Neural cell (in vitro differentiated cells): ENCODE data around the gene SPTSSA. TPM values are rescaled to one million over a fixed set of nuclear protein-coding genes. Genes with fewer than 3 reads are reported as not detected.

ENCODE experiments used
- H2AFZ ChIP-seq: fragments of 200-600, 300-800 bp; sonication (generic), shearing (Covaris generic); 2 replicates; pipeline ENCODE4 v1.6.0; 2014; ENCODE audit warnings: low read depth, mild to moderate bottlenecking, antibody characterized with exemption, low read length, moderate library complexity
- H3F3A ChIP-seq: fragments of 200-600 bp; shearing (Covaris generic); 2 replicates; pipeline ENCODE4 v1.6.1; 2016; ENCODE audit warnings: mild to moderate bottlenecking, moderate library complexity, mixed read lengths, antibody characterized with exemption, low read length; ENCODE audit not compliant: insufficient read depth, poor library complexity, severe bottlenecking
- H3K27ac ChIP-seq: fragments of 200-600, 300-800 bp; sonication (generic), shearing (Covaris generic); 2 replicates; pipeline ENCODE4 v1.5.1; 2014; ENCODE audit warnings: mild to moderate bottlenecking, low read length, moderate library complexity
- H3K27me3 ChIP-seq: fragments of 300-800, 200-600 bp; sonication (generic), shearing (Covaris generic); 2 replicates; pipeline ENCODE4 v1.6.0; 2014; ENCODE audit warnings: mild to moderate bottlenecking, low read depth, low read length, moderate library complexity; ENCODE audit not compliant: insufficient read depth
- H3K36me3 ChIP-seq: fragments of 300-800, 200-600 bp; sonication (generic), shearing (Covaris generic); 2 replicates; pipeline ENCODE4 v1.5.1; 2014; ENCODE audit warnings: mild to moderate bottlenecking, antibody characterized with exemption, low read length, moderate library complexity; ENCODE audit not compliant: insufficient read depth
- H3K4me2 ChIP-seq: fragments of 300-800, 200-600 bp; sonication (generic), shearing (Covaris generic); 2 replicates; pipeline ENCODE4 v1.6.0; 2014; ENCODE audit warnings: mild to moderate bottlenecking, low read length
- H3K4me3 ChIP-seq: fragments of 300-800, 200-600 bp; sonication (generic), shearing (Covaris generic); 2 replicates; pipeline ENCODE4 v1.5.1; 2014; ENCODE audit warnings: mild to moderate bottlenecking, low read length, moderate library complexity
- H3K79me2 ChIP-seq: fragments of 200-600 bp; shearing (Covaris generic); replicated peaks from 2 replicates; pipeline ENCODE4 v1.6.0; 2014; ENCODE audit warnings: mild to moderate bottlenecking, low read length, moderate library complexity; ENCODE audit not compliant: insufficient read depth
- H3K9ac ChIP-seq: fragments of 300-800, 200-600 bp; sonication (generic), shearing (Covaris generic); 2 replicates; pipeline ENCODE4 v1.6.1; 2016; ENCODE audit warnings: mild to moderate bottlenecking, low read length, mixed read lengths
- H3K9me2 ChIP-seq: fragments of 200-600 bp; shearing (Covaris generic); 2 replicates; pipeline ENCODE4 v1.6.1; 2016; ENCODE audit warnings: mild to moderate bottlenecking, low read length, mixed read lengths; ENCODE audit not compliant: insufficient read depth
- H3K9me3 ChIP-seq: fragments of 200-600, 300-800 bp; sonication (generic), shearing (Covaris generic); 2 replicates; pipeline ENCODE4 v1.6.1; 2016; ENCODE audit warnings: mild to moderate bottlenecking, mixed run types, low read length, moderate library complexity, mixed read lengths
- H4K20me1 ChIP-seq: fragments of 200-600 bp; shearing (Covaris generic); 2 replicates; pipeline ENCODE4 v1.6.1; 2016; ENCODE audit warnings: mild to moderate bottlenecking, mixed run types; ENCODE audit not compliant: insufficient read depth
- CTCF ChIP-seq: fragments of 450-650 bp; IDR thresholded peaks from 2 replicates; pipeline ENCODE4 v1.5.1; 2014; ENCODE audit warnings: antibody characterized with exemption, mild to moderate bottlenecking, moderate library complexity; ENCODE audit not compliant: poor library complexity, severe bottlenecking
- EP300 ChIP-seq: fragments of 450-650 bp; conservative IDR thresholded peaks from 2 replicates; pipeline ENCODE4 v1.6.1; 2014; ENCODE audit warnings: antibody characterized with exemption, mild to moderate bottlenecking, moderate library complexity; ENCODE audit not compliant: poor library complexity, severe bottlenecking
- EZH2 ChIP-seq: fragments of 200-600, 300-800 bp; shearing (Covaris generic), sonication (generic); IDR thresholded peaks from 2 replicates; pipeline ENCODE4 v1.6.1; 2014; ENCODE audit warnings: antibody characterized with exemption, low read length, borderline replicate concordance, mild to moderate bottlenecking; ENCODE audit not compliant: insufficient read depth, poor library complexity, severe bottlenecking
- MXI1 ChIP-seq: fragments of 450-650 bp; conservative IDR thresholded peaks from 2 replicates; pipeline ENCODE4 v1.6.1; 2014; ENCODE audit warnings: antibody characterized with exemption, mild to moderate bottlenecking; ENCODE audit not compliant: poor library complexity, severe bottlenecking
- POLR2AphosphoS5 ChIP-seq: IDR thresholded peaks from 2 replicates; pipeline ENCODE4 v1.6.1; 2012
- RAD21 ChIP-seq: fragments of 450-650 bp; conservative IDR thresholded peaks from 2 replicates; pipeline ENCODE4 v1.6.1; 2014; ENCODE audit warnings: antibody characterized with exemption, mild to moderate bottlenecking, moderate library complexity
- SMC3 ChIP-seq: fragments of 450-650 bp; conservative IDR thresholded peaks from 2 replicates; pipeline ENCODE4 v1.6.1; 2014; ENCODE audit warnings: antibody characterized with exemption, mild to moderate bottlenecking, moderate library complexity; ENCODE audit not compliant: poor library complexity
- TAF1 ChIP-seq: IDR thresholded peaks from 2 replicates; pipeline ENCODE4 v1.6.1; 2012; ENCODE audit warnings: low read depth
- polyA plus RNA-seq: library from polyadenylated mRNA; depleted of rRNA; stranded (reverse); fragments of >200 nt; gene quantifications from 2 replicates; pipeline ENCODE4 v1.2.3, GENCODE V29; 2014
- TF ChIP-seq, protein P1 (sequence below): IDR thresholded peaks from 2 replicates; pipeline ENCODE4 v1.6.1; 2012; ENCODE audit warnings: borderline replicate concordance

Gene SPTSSA
- polyA plus RNA-seq, 1 donor from 2014 or later = 16.0 TPM

- Histone ChIP-seq H3F3A (no peaks in the 10 kb centered on the region), H4K20me1 (no peaks in the 10 kb centered on the region), H3K36me3 (no peaks in the 10 kb centered on the region), H3K9ac (no peak overlapping the region), H3K9me2 (no peaks in the 10 kb centered on the region), H3K4me3 (no peak overlapping the region), H3K27ac (no peak overlapping the region), H3K4me2 (no peak overlapping the region), H2AFZ (no peak overlapping the region), H3K79me2 (no peaks in the 10 kb centered on the region), H3K27me3 (no peaks in the 10 kb centered on the region), H3K9me3 (no peaks in the 10 kb centered on the region)
- TF ChIP-seq EP300 (no peak), SMC3 (no peak), EZH2 (no peak), TAF1 (no peak), CTCF (no peak), POLR2AphosphoS5 (no peak), MXI1 (no peak), RAD21 (no peak)
- TF ChIP-seq, protein P1, sequence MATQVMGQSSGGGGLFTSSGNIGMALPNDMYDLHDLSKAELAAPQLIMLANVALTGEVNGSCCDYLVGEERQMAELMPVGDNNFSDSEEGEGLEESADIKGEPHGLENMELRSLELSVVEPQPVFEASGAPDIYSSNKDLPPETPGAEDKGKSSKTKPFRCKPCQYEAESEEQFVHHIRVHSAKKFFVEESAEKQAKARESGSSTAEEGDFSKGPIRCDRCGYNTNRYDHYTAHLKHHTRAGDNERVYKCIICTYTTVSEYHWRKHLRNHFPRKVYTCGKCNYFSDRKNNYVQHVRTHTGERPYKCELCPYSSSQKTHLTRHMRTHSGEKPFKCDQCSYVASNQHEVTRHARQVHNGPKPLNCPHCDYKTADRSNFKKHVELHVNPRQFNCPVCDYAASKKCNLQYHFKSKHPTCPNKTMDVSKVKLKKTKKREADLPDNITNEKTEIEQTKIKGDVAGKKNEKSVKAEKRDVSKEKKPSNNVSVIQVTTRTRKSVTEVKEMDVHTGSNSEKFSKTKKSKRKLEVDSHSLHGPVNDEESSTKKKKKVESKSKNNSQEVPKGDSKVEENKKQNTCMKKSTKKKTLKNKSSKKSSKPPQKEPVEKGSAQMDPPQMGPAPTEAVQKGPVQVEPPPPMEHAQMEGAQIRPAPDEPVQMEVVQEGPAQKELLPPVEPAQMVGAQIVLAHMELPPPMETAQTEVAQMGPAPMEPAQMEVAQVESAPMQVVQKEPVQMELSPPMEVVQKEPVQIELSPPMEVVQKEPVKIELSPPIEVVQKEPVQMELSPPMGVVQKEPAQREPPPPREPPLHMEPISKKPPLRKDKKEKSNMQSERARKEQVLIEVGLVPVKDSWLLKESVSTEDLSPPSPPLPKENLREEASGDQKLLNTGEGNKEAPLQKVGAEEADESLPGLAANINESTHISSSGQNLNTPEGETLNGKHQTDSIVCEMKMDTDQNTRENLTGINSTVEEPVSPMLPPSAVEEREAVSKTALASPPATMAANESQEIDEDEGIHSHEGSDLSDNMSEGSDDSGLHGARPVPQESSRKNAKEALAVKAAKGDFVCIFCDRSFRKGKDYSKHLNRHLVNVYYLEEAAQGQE = no peak
Measured at GRCh38 chr14:34502545-34503225, 40.6 kb upstream of the SPTSSA start.

- H3K27me3 ChIP-seq = no peaks in the 10 kb centered on the region
- TF ChIP-seq EZH2 = no peak
- no peak for TF ChIP-seq MXI1
- H3K4me2 ChIP-seq = no peak overlapping the region
Measured at GRCh38 chr14:34502001-34502400, 40.0 kb upstream of the SPTSSA start.

More at GRCh38 chr14:34502001-34502400, 40.0 kb upstream of the SPTSSA start:
- Histone ChIP-seq H2AFZ (no peak overlapping the region), H4K20me1 (no peaks in the 10 kb centered on the region), H3K79me2 (no peaks in the 10 kb centered on the region), H3K9me3 (no peaks in the 10 kb centered on the region), H3K27ac (no peak overlapping the region), H3K4me3 (no peak overlapping the region), H3K36me3 (no peaks in the 10 kb centered on the region), H3K9me2 (no peaks in the 10 kb centered on the region), H3F3A (no peaks in the 10 kb centered on the region), H3K9ac (no peak overlapping the region)
